ENCODE results near the gene CUX1.
A peak's percentile ranks its signal among the peaks of the same experiment; 100 is the strongest.

CUX1 gene

DNA sequence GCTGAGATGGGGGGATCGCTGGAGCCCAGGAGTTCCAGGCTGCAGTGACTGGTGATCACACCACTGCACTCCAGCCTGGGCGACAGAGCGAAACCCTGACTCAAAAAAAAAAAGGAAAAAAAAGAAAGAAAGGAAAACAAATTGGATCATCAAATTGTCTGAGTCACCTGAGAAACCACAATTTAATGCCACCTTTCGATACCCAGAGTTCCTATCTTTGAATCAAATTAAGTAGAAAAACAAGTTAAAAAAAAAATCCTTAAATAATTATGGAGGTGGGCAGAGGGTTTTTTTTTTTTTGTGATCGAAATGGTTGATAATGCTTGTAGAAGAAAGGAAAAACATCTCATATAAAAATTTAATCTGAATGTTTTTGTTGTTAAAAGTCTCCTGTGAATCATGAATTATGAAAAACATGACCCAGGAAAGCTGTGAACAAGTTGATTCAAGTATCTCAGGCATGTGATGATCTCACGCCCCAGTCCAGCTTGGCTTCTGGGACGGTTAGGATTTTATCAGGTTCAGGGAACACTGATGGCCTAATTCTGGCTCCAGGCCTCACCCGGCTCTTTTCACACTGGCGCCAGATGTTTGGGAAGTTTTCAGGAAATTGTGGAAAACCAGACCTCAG lies 25.3 kb upstream of the CUX1 start:
- POLR2A ChIA-PET = no interaction called here
- Histone ChIP-seq H3K4me3 (ENCODE audit: low read depth, low read length) (no peak overlapping the region), H3K36me3 (ENCODE audit: control insufficient read depth in 2 of 2, insufficient read depth in 1 of 2, low read length in 2 of 2) (no peaks in the 10 kb centered on the region), H3K9me3 (ENCODE audit: control insufficient read depth, insufficient read depth, low read depth, low read length) (no peaks in the 10 kb centered on the region), H3K4me1 (ENCODE audit: control insufficient read depth, insufficient read depth, low read length) (no peaks in the 10 kb centered on the region), H3K27ac (ENCODE audit: extremely low read depth, low read depth, low read length) (no peak overlapping the region)
- CTCF ChIA-PET = interaction anchor here (0.5 kb wide), 1 partner anchor 111 kb away, joined by 4 read pairs; no protein-coding TSS in a partner anchor
- no peak for TF ChIP-seq ZNF624 (tag by site-specific recombination; IDR thresholded peaks at IDR 0.05)
- TF ChIP-seq, protein P1, sequence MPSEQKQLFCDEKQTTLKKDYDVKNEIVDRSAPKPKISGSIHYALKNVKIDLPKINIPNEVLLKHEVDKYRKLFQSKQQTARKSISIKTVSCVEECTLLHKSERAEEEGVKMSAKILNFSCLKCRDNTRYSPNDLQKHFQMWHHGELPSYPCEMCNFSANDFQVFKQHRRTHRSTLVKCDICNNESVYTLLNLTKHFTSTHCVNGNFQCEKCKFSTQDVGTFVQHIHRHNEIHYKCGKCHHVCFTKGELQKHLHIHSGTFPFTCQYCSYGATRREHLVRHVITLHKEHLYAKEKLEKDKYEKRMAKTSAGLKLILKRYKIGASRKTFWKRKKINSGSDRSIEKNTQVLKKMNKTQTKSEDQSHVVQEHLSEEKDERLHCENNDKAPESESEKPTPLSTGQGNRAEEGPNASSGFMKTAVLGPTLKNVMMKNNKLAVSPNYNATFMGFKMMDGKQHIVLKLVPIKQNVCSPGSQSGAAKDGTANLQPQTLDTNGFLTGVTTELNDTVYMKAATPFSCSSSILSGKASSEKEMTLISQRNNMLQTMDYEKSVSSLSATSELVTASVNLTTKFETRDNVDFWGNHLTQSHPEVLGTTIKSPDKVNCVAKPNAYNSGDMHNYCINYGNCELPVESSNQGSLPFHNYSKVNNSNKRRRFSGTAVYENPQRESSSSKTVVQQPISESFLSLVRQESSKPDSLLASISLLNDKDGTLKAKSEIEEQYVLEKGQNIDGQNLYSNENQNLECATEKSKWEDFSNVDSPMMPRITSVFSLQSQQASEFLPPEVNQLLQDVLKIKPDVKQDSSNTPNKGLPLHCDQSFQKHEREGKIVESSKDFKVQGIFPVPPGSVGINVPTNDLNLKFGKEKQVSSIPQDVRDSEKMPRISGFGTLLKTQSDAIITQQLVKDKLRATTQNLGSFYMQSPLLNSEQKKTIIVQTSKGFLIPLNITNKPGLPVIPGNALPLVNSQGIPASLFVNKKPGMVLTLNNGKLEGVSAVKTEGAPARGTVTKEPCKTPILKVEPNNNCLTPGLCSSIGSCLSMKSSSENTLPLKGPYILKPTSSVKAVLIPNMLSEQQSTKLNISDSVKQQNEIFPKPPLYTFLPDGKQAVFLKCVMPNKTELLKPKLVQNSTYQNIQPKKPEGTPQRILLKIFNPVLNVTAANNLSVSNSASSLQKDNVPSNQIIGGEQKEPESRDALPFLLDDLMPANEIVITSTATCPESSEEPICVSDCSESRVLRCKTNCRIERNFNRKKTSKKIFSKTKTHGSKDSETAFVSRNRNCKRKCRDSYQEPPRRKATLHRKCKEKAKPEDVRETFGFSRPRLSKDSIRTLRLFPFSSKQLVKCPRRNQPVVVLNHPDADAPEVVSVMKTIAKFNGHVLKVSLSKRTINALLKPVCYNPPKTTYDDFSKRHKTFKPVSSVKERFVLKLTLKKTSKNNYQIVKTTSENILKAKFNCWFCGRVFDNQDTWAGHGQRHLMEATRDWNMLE (tag by site-specific recombination; conservative IDR thresholded peaks at IDR 0.05; ENCODE audit: low read depth) = no peak
- TF ChIP-seq ZNF548 (tag by site-specific recombination; IDR thresholded peaks at IDR 0.05) = no peak
- TF ChIP-seq ZNF335 (tag by site-specific recombination; conservative IDR thresholded peaks at IDR 0.05) = 0 out of 2 replicates have a peak, but pooled peaks have one; percentile 29
- peak; percentile 40; the same call in 1 of the 2 replicates for TF ChIP-seq SP7 (tag by site-specific recombination; IDR thresholded peaks at IDR 0.05)
- TF ChIP-seq ZNF600 (tag by site-specific recombination; IDR thresholded peaks at IDR 0.05) = 0 out of 2 replicates have a peak, but pooled peaks have one; percentile 33
- no peak for TF ChIP-seq ZNF658 (tag by site-specific recombination; IDR thresholded peaks at IDR 0.05)
- TF ChIP-seq ZNF366 (tag by site-specific recombination; conservative IDR thresholded peaks at IDR 0.05) = 0 out of 2 replicates have a peak, but pooled peaks have one; percentile 9
- TF ChIP-seq ZNF776 (tag by site-specific recombination; IDR thresholded peaks at IDR 0.05; ENCODE audit: borderline replicate concordance) = no peak
- no peak for TF ChIP-seq ZNF555 (tag by site-specific recombination; conservative IDR thresholded peaks at IDR 0.05)
- TF ChIP-seq, protein P2, sequence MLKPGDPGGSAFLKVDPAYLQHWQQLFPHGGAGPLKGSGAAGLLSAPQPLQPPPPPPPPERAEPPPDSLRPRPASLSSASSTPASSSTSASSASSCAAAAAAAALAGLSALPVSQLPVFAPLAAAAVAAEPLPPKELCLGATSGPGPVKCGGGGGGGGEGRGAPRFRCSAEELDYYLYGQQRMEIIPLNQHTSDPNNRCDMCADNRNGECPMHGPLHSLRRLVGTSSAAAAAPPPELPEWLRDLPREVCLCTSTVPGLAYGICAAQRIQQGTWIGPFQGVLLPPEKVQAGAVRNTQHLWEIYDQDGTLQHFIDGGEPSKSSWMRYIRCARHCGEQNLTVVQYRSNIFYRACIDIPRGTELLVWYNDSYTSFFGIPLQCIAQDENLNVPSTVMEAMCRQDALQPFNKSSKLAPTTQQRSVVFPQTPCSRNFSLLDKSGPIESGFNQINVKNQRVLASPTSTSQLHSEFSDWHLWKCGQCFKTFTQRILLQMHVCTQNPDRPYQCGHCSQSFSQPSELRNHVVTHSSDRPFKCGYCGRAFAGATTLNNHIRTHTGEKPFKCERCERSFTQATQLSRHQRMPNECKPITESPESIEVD (tag by site-specific recombination; IDR thresholded peaks at IDR 0.05) = peak; percentile 74
- no peak for TF ChIP-seq ZNF311 (tag by site-specific recombination; IDR thresholded peaks at IDR 0.05; ENCODE audit: borderline replicate concordance)
- TF ChIP-seq KLF8 (tag by site-specific recombination; IDR thresholded peaks at IDR 0.05) = 0 out of 2 replicates have a peak, but pooled peaks have one; percentile 25
- peak; percentile 44; the same call in 1 of the 2 replicates for TF ChIP-seq OSR2 (tag by site-specific recombination; IDR thresholded peaks at IDR 0.05)
- no peak for TF ChIP-seq EGR2 (tag by site-specific recombination; IDR thresholded peaks at IDR 0.05; ENCODE audit: low read depth)
- TF ChIP-seq, protein P3, sequence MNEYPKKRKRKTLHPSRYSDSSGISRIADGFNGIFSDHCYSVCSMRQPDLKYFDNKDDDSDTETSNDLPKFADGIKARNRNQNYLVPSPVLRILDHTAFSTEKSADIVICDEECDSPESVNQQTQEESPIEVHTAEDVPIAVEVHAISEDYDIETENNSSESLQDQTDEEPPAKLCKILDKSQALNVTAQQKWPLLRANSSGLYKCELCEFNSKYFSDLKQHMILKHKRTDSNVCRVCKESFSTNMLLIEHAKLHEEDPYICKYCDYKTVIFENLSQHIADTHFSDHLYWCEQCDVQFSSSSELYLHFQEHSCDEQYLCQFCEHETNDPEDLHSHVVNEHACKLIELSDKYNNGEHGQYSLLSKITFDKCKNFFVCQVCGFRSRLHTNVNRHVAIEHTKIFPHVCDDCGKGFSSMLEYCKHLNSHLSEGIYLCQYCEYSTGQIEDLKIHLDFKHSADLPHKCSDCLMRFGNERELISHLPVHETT (tag by site-specific recombination; IDR thresholded peaks at IDR 0.05) = peak; percentile 35; the same call in 1 of the 2 replicates
- no peak for TF ChIP-seq GLIS2 (tag by site-specific recombination; IDR thresholded peaks at IDR 0.05)
- TF ChIP-seq ZNF792 (tag by site-specific recombination; IDR thresholded peaks at IDR 0.05) = no peak
- TF ChIP-seq, protein P4, sequence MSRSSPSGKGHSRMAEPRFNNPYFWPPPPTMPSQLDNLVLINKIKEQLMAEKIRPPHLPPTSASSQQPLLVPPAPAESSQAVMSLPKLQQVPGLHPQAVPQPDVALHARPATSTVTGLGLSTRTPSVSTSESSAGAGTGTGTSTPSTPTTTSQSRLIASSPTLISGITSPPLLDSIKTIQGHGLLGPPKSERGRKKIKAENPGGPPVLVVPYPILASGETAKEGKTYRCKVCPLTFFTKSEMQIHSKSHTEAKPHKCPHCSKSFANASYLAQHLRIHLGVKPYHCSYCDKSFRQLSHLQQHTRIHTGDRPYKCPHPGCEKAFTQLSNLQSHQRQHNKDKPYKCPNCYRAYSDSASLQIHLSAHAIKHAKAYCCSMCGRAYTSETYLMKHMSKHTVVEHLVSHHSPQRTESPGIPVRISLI (tag by site-specific recombination; IDR thresholded peaks at IDR 0.05) = peak; percentile 81
- TF ChIP-seq PRDM1 (tag by site-specific recombination; IDR thresholded peaks at IDR 0.05) = no peak
- TF ChIP-seq ZNF629 (tag by site-specific recombination; IDR thresholded peaks at IDR 0.05) = peak; percentile 67
- TF ChIP-seq ZFP69B (tag by site-specific recombination; IDR thresholded peaks at IDR 0.05) = no peak
- TF ChIP-seq, protein P5, sequence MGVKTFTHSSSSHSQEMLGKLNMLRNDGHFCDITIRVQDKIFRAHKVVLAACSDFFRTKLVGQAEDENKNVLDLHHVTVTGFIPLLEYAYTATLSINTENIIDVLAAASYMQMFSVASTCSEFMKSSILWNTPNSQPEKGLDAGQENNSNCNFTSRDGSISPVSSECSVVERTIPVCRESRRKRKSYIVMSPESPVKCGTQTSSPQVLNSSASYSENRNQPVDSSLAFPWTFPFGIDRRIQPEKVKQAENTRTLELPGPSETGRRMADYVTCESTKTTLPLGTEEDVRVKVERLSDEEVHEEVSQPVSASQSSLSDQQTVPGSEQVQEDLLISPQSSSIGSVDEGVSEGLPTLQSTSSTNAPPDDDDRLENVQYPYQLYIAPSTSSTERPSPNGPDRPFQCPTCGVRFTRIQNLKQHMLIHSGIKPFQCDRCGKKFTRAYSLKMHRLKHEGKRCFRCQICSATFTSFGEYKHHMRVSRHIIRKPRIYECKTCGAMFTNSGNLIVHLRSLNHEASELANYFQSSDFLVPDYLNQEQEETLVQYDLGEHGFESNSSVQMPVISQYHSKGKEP (tag by site-specific recombination; IDR thresholded peaks at IDR 0.05) = no peak
- TF ChIP-seq BCL11A (tag by site-specific recombination; IDR thresholded peaks at IDR 0.05; ENCODE audit: low read depth) = no peak
- peak; percentile 26; the same call in 1 of the 2 replicates for TF ChIP-seq ZNF184 (tag by site-specific recombination; IDR thresholded peaks at IDR 0.05)
- no peak for TF ChIP-seq SALL2 (tag by site-specific recombination; IDR thresholded peaks at IDR 0.05; ENCODE audit: borderline replicate concordance)
- 0 out of 2 replicates have a peak, but pooled peaks have one; percentile 3 for TF ChIP-seq ZNF654 (tag by site-specific recombination; IDR thresholded peaks at IDR 0.05; ENCODE audit: low read depth)
- no peak for TF ChIP-seq ZNF112 (tag by site-specific recombination; IDR thresholded peaks at IDR 0.05)
